MM.1S (cell line): ENCODE results near the gene PREP.

Experiments
- DNase-seq: peaks from one replicate; pipeline ENCODE4 v3.0.0-alpha.2; 2015
- H2AFZ ChIP-seq: fragments of 300-600 bp; sonication (generic); 2 replicates; pipeline ENCODE4 v1.6.0; 2016; ENCODE audit warnings: antibody characterized with exemption, low read length
- H3F3A ChIP-seq: fragments of 300-600 bp; sonication (generic); 2 replicates; pipeline ENCODE4 v1.6.1; 2016; ENCODE audit warnings: mild to moderate bottlenecking, antibody characterized with exemption, low read length, moderate library complexity, mixed read lengths; ENCODE audit not compliant: insufficient read depth
- H3K27ac ChIP-seq: fragments of 300-600 bp; sonication (generic); 2 replicates; pipeline ENCODE4 v1.5.1; 2016; ENCODE audit warnings: mild to moderate bottlenecking, low read length
- H3K27me3 ChIP-seq: fragments of 300-600 bp; sonication (generic); replicated peaks from 2 replicates; pipeline ENCODE4 v1.6.0; 2016; ENCODE audit warnings: low read length; ENCODE audit not compliant: insufficient read depth
- H3K36me3 ChIP-seq: fragments of 300-600 bp; sonication (generic); replicated peaks from 2 replicates; pipeline ENCODE4 v1.6.1; 2016; ENCODE audit warnings: mild to moderate bottlenecking, low read length, mixed read lengths; ENCODE audit not compliant: insufficient read depth
- H3K4me1 ChIP-seq: fragments of 300-600 bp; sonication (generic); 2 replicates; pipeline ENCODE4 v1.6.1; 2016; ENCODE audit warnings: low read length, mixed read lengths
- H3K4me2 ChIP-seq: fragments of 300-600 bp; sonication (generic); 2 replicates; pipeline ENCODE4 v1.6.0; 2016; ENCODE audit warnings: low read depth, low read length
- H3K4me3 ChIP-seq: fragments of 300-600 bp; sonication (generic); 2 replicates; pipeline ENCODE4 v1.5.1; 2016; ENCODE audit warnings: low read length, mixed read lengths
- H3K79me2 ChIP-seq: fragments of 300-600 bp; sonication (generic); 2 replicates; pipeline ENCODE4 v1.6.1; 2016; ENCODE audit warnings: mixed run types, low read length, mixed read lengths
- H3K9ac ChIP-seq: fragments of 300-600 bp; sonication (generic); 2 replicates; pipeline ENCODE4 v1.6.1; 2016; ENCODE audit warnings: low read length, mixed read lengths
- H3K9me2 ChIP-seq: fragments of 300-600 bp; sonication (generic); replicated peaks from 2 replicates; pipeline ENCODE4 v1.6.1; 2016; ENCODE audit warnings: mild to moderate bottlenecking, low read length, mixed read lengths; ENCODE audit not compliant: insufficient read depth
- H3K9me3 ChIP-seq: fragments of 300-600 bp; sonication (generic); replicated peaks from 2 replicates; pipeline ENCODE4 v1.6.1; 2016; ENCODE audit warnings: mild to moderate bottlenecking, low read length, mixed read lengths; ENCODE audit not compliant: insufficient read depth
- H4K20me1 ChIP-seq: fragments of 300-600 bp; sonication (generic); 2 replicates; pipeline ENCODE4 v1.6.1; 2016; ENCODE audit warnings: mild to moderate bottlenecking, low read length, moderate library complexity, mixed read lengths; ENCODE audit not compliant: insufficient read depth
- CTCF ChIP-seq: fragments of 300-600 bp; sonication (generic); IDR thresholded peaks from 2 replicates; pipeline ENCODE4 v1.5.1; 2016; ENCODE audit warnings: antibody characterized with exemption, low read length, mixed read lengths
- EZH2 ChIP-seq: fragments of 300-600 bp; sonication (generic); optimal IDR thresholded peaks from 2 replicates; pipeline ENCODE3; 2017; ENCODE audit warnings: low read depth, mild to moderate bottlenecking, antibody characterized with exemption, low read length, mixed read lengths
- EZH2phosphoT487 ChIP-seq: fragments of 300-600 bp; sonication (generic); IDR thresholded peaks from 2 replicates; pipeline ENCODE4 v1.6.1; 2018; ENCODE audit warnings: antibody characterized with exemption, low read length

The PREP gene

GRCh38 chr6:105274678-105275077, 128.2 kb downstream of the PREP start:
- Histone ChIP-seq H3K79me2 (no peaks in the 10 kb centered on the region), H3K4me2 (no peak overlapping the region), H3K9ac (no peak overlapping the region), H3K27me3 (no peaks in the 10 kb centered on the region), H3K27ac (no peak overlapping the region), H3K9me3 (no peaks in the 10 kb centered on the region), H3F3A (no peaks in the 10 kb centered on the region), H3K36me3 (no peaks in the 10 kb centered on the region), H3K9me2 (no peaks in the 10 kb centered on the region), H3K4me3 (no peak overlapping the region), H3K4me1 (no peaks in the 10 kb centered on the region), H2AFZ (no peak overlapping the region), H4K20me1 (no peaks in the 10 kb centered on the region)
- TF ChIP-seq CTCF: no peak
- no peak for TF ChIP-seq EZH2phosphoT487
- no peak for TF ChIP-seq EZH2
- DNase-seq: no peak

- H3K4me2 ChIP-seq: no peak overlapping the region
- H3K36me3 ChIP-seq: no peaks in the 10 kb centered on the region
- no peak overlapping the region for H2AFZ ChIP-seq
- H3K9me2 ChIP-seq: no peaks in the 10 kb centered on the region
- no peaks in the 10 kb centered on the region for H3K27me3 ChIP-seq
- H3K4me1 ChIP-seq: no peaks in the 10 kb centered on the region
- no peaks in the 10 kb centered on the region for H3K79me2 ChIP-seq
- H3F3A ChIP-seq: no peaks in the 10 kb centered on the region
- no peak overlapping the region for H3K27ac ChIP-seq
- H3K9me3 ChIP-seq: no peaks in the 10 kb centered on the region
- no peak overlapping the region for H3K9ac ChIP-seq
- TF ChIP-seq EZH2phosphoT487: no peak
- TF ChIP-seq CTCF: no peak
- no peak for TF ChIP-seq EZH2
- no peak overlapping the region for H3K4me3 ChIP-seq
- H4K20me1 ChIP-seq: no peaks in the 10 kb centered on the region
- no peak for DNase-seq
Observed at GRCh38 chr6:105273589-105273988, 129.3 kb downstream of the PREP start.

- Histone ChIP-seq H3K4me2 (no peak overlapping the region), H3K4me1 (no peaks in the 10 kb centered on the region), H3K9me3 (no peaks in the 10 kb centered on the region), H3K9me2 (no peaks in the 10 kb centered on the region), H3F3A (no peaks in the 10 kb centered on the region), H2AFZ (no peak overlapping the region), H3K79me2 (no peaks in the 10 kb centered on the region), H4K20me1 (no peaks in the 10 kb centered on the region), H3K27me3 (no peaks in the 10 kb centered on the region), H3K9ac (no peak overlapping the region), H3K4me3 (no peak overlapping the region), H3K36me3 (no peaks in the 10 kb centered on the region), H3K27ac (no peak overlapping the region)
- TF ChIP-seq CTCF (no peak), EZH2 (no peak), EZH2phosphoT487 (no peak)
- DNase-seq: no peak
Observed at GRCh38 chr6:105272786-105273185, 130.1 kb downstream of the PREP start.

GRCh38 chr6:105270511-105270910, 132.4 kb downstream of the PREP start:
- H3K27ac ChIP-seq: no peak overlapping the region
- no peak for DNase-seq
- H2AFZ ChIP-seq: no peak overlapping the region
- no peak overlapping the region for H3K4me3 ChIP-seq
- no peaks in the 10 kb centered on the region for H3K36me3 ChIP-seq
- H3F3A ChIP-seq: no peaks in the 10 kb centered on the region
- TF ChIP-seq CTCF (no peak), EZH2 (no peak), EZH2phosphoT487 (no peak)
- no peaks in the 10 kb centered on the region for H3K79me2 ChIP-seq
- no peaks in the 10 kb centered on the region for H3K9me3 ChIP-seq
- H3K4me2 ChIP-seq: no peak overlapping the region
- H3K27me3 ChIP-seq: no peaks in the 10 kb centered on the region
- H3K4me1 ChIP-seq: no peaks in the 10 kb centered on the region
- H3K9ac ChIP-seq: no peak overlapping the region
- H4K20me1 ChIP-seq: no peaks in the 10 kb centered on the region
- no peaks in the 10 kb centered on the region for H3K9me2 ChIP-seq
